ENCODE data around the gene AP1S2. TPM values are rescaled to one million over a fixed set of nuclear protein-coding genes. Genes with fewer than 3 reads are reported as not detected.

Gene AP1S2
- total and polyA plus RNA-seq, 9 of the 15 experiments (the other 6 are each of a cell fraction or from before 2014, with no cell fraction given), result 11.1 to 64.2 (median 25.8) TPM

DNA sequence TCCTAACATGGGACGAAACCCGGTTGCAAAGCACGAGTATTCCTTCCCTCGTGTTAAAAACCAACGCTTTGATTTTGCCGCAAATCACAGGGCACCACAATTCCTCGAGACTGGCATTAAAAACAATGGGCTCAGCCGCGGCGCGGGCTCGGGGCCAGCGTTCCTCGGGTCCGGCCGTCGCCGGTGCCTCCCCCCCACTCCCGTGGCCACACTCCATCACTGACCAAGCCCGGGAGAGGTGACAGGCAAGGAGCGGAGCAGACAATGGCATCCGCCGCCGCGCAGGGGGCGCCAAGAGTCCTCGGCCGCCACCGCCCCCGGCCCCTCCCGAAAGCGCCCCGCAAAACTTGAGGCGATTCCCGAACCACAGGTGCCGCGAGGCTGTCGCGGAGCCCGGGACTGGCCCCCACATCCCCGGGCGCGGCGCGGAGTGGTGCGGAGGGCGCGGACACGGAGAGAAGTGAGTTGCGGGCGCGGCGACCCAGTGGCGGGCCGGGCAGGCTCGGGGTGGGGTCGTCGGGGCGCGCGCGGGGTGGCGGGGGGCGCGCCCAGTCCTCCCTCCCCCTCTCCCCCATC, 445 bp downstream of the AP1S2 start (continued):
- no peak for TF ChIP-seq TSC22D4 (tag; IDR thresholded peaks at IDR 0.05)
- TF ChIP-seq MIER1 (IDR thresholded peaks at IDR 0.05; ENCODE audit: low read depth), result no peak
- TF ChIP-seq NELFE (IDR thresholded peaks at IDR 0.05; ENCODE audit: insufficient read depth, insufficient read length), result no peak
- TF ChIP-seq NONO (IDR thresholded peaks at IDR 0.05; ENCODE audit: low read depth in 2 of 2, low read length in 1 of 2), result peak in 1 of 2 experiments; percentile 18; a peak in 1 of 4 replicates
- no peak for TF ChIP-seq KLF10 (CRISPR knock-in tag; IDR thresholded peaks at IDR 0.05)
- TF ChIP-seq NR3C1 (CRISPR knock-in tag; IDR thresholded peaks at IDR 0.05), result no peak
- TF ChIP-seq POLR2G (IDR thresholded peaks at IDR 0.05; ENCODE audit: low read depth, low read length), result peak; percentile 67
- TF ChIP-seq, protein P1, sequence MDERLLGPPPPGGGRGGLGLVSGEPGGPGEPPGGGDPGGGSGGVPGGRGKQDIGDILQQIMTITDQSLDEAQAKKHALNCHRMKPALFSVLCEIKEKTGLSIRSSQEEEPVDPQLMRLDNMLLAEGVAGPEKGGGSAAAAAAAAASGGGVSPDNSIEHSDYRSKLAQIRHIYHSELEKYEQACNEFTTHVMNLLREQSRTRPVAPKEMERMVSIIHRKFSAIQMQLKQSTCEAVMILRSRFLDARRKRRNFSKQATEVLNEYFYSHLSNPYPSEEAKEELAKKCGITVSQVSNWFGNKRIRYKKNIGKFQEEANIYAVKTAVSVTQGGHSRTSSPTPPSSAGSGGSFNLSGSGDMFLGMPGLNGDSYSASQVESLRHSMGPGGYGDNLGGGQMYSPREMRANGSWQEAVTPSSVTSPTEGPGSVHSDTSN (CRISPR knock-in tag; IDR thresholded peaks at IDR 0.05; ENCODE audit: low read depth), result 0 out of 2 replicates have a peak, but pooled peaks have one; percentile 21
- TF ChIP-seq, protein P1 (tag; conservative IDR thresholded peaks at IDR 0.05; ENCODE audit: low read depth), result 0 out of 2 replicates have a peak, but pooled peaks have one; percentile 33
- TF ChIP-seq, protein P2, sequence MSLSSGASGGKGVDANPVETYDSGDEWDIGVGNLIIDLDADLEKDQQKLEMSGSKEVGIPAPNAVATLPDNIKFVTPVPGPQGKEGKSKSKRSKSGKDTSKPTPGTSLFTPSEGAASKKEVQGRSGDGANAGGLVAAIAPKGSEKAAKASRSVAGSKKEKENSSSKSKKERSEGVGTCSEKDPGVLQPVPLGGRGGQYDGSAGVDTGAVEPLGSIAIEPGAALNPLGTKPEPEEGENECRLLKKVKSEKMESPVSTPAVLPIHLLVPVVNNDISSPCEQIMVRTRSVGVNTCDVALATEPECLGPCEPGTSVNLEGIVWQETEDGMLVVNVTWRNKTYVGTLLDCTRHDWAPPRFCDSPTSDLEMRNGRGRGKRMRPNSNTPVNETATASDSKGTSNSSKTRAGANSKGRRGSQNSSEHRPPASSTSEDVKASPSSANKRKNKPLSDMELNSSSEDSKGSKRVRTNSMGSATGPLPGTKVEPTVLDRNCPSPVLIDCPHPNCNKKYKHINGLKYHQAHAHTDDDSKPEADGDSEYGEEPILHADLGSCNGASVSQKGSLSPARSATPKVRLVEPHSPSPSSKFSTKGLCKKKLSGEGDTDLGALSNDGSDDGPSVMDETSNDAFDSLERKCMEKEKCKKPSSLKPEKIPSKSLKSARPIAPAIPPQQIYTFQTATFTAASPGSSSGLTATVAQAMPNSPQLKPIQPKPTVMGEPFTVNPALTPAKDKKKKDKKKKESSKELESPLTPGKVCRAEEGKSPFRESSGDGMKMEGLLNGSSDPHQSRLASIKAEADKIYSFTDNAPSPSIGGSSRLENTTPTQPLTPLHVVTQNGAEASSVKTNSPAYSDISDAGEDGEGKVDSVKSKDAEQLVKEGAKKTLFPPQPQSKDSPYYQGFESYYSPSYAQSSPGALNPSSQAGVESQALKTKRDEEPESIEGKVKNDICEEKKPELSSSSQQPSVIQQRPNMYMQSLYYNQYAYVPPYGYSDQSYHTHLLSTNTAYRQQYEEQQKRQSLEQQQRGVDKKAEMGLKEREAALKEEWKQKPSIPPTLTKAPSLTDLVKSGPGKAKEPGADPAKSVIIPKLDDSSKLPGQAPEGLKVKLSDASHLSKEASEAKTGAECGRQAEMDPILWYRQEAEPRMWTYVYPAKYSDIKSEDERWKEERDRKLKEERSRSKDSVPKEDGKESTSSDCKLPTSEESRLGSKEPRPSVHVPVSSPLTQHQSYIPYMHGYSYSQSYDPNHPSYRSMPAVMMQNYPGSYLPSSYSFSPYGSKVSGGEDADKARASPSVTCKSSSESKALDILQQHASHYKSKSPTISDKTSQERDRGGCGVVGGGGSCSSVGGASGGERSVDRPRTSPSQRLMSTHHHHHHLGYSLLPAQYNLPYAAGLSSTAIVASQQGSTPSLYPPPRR (CRISPR knock-in tag; IDR thresholded peaks at IDR 0.05; ENCODE audit: borderline replicate concordance), result no peak
- TF ChIP-seq KAT7 (CRISPR knock-in tag; IDR thresholded peaks at IDR 0.05; ENCODE audit: borderline replicate concordance), result peak; percentile 74; the same call in 1 of the 2 replicates
- TF ChIP-seq HBP1 (CRISPR knock-in tag; IDR thresholded peaks at IDR 0.05), result no peak
- no peak for TF ChIP-seq HMGXB4 (CRISPR knock-in tag; IDR thresholded peaks at IDR 0.05)
- TF ChIP-seq, protein P3, sequence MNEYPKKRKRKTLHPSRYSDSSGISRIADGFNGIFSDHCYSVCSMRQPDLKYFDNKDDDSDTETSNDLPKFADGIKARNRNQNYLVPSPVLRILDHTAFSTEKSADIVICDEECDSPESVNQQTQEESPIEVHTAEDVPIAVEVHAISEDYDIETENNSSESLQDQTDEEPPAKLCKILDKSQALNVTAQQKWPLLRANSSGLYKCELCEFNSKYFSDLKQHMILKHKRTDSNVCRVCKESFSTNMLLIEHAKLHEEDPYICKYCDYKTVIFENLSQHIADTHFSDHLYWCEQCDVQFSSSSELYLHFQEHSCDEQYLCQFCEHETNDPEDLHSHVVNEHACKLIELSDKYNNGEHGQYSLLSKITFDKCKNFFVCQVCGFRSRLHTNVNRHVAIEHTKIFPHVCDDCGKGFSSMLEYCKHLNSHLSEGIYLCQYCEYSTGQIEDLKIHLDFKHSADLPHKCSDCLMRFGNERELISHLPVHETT (CRISPR knock-in tag; conservative IDR thresholded peaks at IDR 0.05 in 1 of 2, IDR thresholded peaks at IDR 0.05 in 1 of 2), result no peak
